ENCODE measurements around the gene ANKRD36B. TPM values are rescaled to one million over a fixed set of nuclear protein-coding genes. Genes with fewer than 3 reads are reported as not detected.
"Not testable (repeated sequence)": the region's sequence is repeated elsewhere in the genome, so short reads cannot be mapped to it uniquely, and the experiment has no call there.

ANKRD36B gene
- total RNA-seq, 1 experiment from 2014 or later = 19.8 TPM

- not testable (repeated sequence) for DNase-seq (ENCODE audit: low read depth)
Observed at GRCh38 chr2:97549058-97549457, 40.6 kb downstream of the ANKRD36B start.

GRCh38 chr2:97548536-97548935 is 41.1 kb downstream of the ANKRD36B start:
- not testable (repeated sequence) for DNase-seq (ENCODE audit: low read depth)

- no peak for DNase-seq (ENCODE audit: low read depth)
Observed at GRCh38 chr2:97546711-97547110, 43.0 kb downstream of the ANKRD36B start.

- DNase-seq (ENCODE audit: low read depth) = peak; percentile 11
Observed at GRCh38 chr2:97544911-97545310, 44.8 kb downstream of the ANKRD36B start.

GRCh38 chr2:97525904-97526303 is 63.8 kb downstream of the ANKRD36B start:
- not testable (repeated sequence) for DNase-seq (ENCODE audit: low read depth)

- DNase-seq (ENCODE audit: low read depth) = not testable (repeated sequence)
Observed at GRCh38 chr2:97523816-97524215, 65.9 kb downstream of the ANKRD36B start.

- DNase-seq (ENCODE audit: low read depth) = not testable (repeated sequence)
Observed at GRCh38 chr2:97522916-97523555, 66.6 kb downstream of the ANKRD36B start.

GRCh38 chr2:97495651-97496050 is 94.0 kb downstream of the ANKRD36B start:
- not testable (repeated sequence) for DNase-seq (ENCODE audit: low read depth)

- not testable (repeated sequence) for DNase-seq (ENCODE audit: low read depth)
Observed at GRCh38 chr2:97490141-97490540, 99.5 kb downstream of the ANKRD36B start.

Other genes with a start within 250 kb of the ANKRD36B start
- gene COX5B, start 56.2 kb upstream of the ANKRD36B start, total RNA-seq (2014; rRNA removed) = 219 and 247 TPM in 2 replicates
- gene ACTR1B, start 74.2 kb upstream of the ANKRD36B start, total RNA-seq (2014; rRNA removed) = 74.0 and 76.6 TPM in 2 replicates
- gene C2orf92, start 79.8 kb upstream of the ANKRD36B start, total RNA-seq (2014; rRNA removed) = 0.80 and 0.83 TPM in 2 replicates
- 0.40 TPM in 1 of 2 replicates, not detected in the other for gene ZAP70, start 123.7 kb upstream of the ANKRD36B start, total RNA-seq (2014; rRNA removed)

Measured in LHCN-M2 (cell line).